HG02981 (cell line): Measurements from ENCODE around the gene RETN.
"Not testable (repeated sequence)": the region's sequence is repeated elsewhere in the genome, so short reads cannot be mapped to it uniquely, and the experiment has no call there.

Experiments used
- ATAC-seq: cut with Tn5 transposase; IDR thresholded peaks from one replicate; pipeline ENCODE4 v1.9.1; 2021; ENCODE audit warnings: mild to moderate bottlenecking, moderate library complexity; ENCODE audit not compliant: unreplicated experiment

Gene RETN

GRCh38 chr19:7637374-7638256, 31.2 kb upstream of the RETN start:
- peak; percentile 7 for ATAC-seq

DNA sequence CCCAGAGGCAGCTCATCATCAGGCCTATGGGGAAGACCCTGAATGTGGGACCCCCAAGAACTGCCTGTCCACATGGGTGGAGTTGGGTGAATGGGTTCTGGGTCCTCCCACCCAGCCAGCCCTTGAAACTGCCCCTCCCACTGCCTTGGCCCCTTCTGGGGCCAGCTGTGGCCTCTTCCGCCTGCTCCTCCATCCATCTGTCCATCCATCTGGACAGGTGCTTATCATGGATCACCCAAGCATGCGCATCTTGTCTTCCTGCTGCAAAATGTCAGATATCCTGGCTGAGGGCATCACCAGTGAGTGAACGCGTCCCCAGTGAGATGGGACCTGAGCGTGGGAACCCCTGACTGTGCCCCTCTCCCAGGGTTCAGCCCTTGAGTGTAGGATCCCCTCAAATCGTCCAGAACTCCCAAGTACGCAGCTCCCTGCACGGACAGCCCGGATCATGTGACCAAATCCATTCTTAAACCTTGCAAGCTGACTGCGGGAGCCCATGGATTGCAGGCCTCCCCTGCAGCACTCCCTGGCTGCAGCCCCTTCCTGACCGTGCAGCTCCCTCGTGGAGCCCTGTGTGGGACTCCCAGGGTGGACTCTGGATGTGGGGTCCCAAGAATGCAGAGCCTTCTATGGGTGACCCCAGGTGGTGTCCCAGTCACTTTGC, 29.9 kb upstream of the RETN start:
- no peak for ATAC-seq

- no peak for ATAC-seq
Measured at GRCh38 chr19:7639863-7640348, 28.9 kb upstream of the RETN start.

- ATAC-seq: no peak
Measured at GRCh38 chr19:7640803-7641202, 28.0 kb upstream of the RETN start.

- no peak for ATAC-seq
Measured at GRCh38 chr19:7641290-7642276, 27.3 kb upstream of the RETN start.

DNA sequence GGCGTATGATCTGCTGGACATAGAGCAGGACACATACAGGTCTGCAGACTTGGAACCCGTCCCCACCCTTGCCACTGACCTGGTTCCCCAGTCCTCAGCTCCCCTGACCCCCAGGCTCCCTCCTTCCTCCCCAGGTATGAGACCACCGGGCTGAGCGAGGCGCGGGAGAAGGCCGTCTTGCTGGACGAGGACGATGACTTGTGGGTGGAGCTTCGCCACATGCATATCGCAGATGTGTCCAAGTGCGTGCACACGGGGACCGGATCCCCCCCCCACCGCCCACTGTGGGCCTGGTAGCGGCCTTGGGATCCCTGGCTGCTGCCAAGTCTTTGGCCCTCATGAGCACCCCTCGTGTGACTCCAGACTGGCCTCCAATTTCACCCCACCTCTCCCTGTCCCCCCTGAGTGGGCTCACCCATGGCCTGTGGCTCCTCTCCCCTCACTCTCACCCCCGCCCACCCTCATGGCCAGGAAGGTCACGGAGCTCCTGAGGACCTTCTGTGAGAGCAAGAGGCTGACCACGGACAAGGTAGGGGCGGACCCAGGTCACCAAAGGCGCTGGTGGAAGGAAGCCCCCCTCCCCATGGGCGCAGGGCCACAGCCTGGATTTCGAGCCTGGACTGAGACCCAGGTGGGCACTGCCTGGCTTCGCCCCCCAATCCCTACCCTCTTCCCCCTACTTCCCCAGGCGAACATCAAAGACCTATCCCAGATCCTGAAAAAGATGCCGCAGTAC, 26.4 kb upstream of the RETN start:
- ATAC-seq: no peak

- ATAC-seq: no peak
Measured at GRCh38 chr19:7643031-7643415, 25.8 kb upstream of the RETN start.

GRCh38 chr19:7643629-7644549, 25.0 kb upstream of the RETN start:
- ATAC-seq: not testable (repeated sequence)

- no peak for ATAC-seq
Measured at GRCh38 chr19:7644550-7644877, 24.3 kb upstream of the RETN start.

DNA sequence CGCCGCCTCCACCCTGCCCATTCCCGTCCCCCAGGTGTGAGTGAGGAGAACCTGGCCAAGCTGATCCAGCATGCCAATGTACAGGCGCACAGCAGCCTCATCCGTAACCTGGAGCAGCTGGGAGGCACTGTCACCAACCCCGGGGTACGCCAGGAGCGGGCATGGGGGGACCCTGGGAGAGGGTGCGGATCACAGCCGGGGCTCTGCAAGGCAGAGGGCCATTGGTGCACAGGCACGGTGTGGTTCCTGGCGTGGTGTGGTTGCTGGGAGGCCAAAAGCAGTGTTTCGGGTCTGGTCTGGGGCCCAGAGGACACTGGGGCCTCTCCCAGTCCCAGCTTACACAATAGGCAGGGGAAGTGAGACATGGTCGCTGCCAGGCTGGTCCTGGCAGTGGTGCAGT, 23.7 kb upstream of the RETN start:
- no peak for ATAC-seq

- no peak for ATAC-seq
Measured at GRCh38 chr19:7645656-7646425, 23.0 kb upstream of the RETN start.

DNA sequence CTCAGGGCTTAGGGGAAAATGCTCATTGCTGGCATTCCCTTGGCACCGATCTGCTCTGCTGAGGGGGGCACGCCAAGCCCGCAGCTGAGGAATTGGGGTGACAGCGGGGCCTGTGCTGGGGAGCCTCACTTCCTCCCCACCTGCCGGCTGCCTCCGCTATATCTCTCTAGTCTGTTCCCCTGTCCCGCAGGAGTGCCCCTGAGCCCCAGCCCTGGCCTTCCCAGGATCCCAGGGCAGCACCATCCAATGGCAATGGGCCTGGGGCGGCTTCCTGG, 22.5 kb upstream of the RETN start:
- ATAC-seq: no peak

- ATAC-seq: no peak
Measured at GRCh38 chr19:7647156-7647555, 21.7 kb upstream of the RETN start.

- no peak for ATAC-seq
Measured at GRCh38 chr19:7648265-7649014, 20.4 kb upstream of the RETN start.

DNA sequence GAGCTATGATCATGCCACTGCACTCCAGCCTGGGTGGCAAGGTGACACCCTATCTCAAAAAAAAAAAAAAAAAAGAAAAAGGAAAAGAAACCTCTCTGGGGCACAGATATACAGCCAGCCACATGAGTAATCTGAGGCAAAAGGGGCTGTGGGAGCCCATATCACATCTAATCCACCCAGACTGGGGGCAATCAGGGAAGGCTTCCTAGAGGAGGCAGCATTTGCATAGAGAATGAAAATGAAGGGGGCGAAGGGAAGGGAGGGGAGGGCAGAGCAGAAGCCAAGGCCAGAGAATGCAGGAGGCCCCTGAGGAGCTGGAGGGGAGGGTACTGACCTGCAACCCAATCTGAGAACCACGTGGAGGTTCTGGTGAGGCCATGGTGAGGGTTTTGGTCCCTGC, 18.7 kb upstream of the RETN start:
- no peak for ATAC-seq

- no peak for ATAC-seq
Measured at GRCh38 chr19:7652061-7652641, 16.7 kb upstream of the RETN start.

GRCh38 chr19:7654401-7654800, 14.4 kb upstream of the RETN start:
- ATAC-seq: no peak

DNA sequence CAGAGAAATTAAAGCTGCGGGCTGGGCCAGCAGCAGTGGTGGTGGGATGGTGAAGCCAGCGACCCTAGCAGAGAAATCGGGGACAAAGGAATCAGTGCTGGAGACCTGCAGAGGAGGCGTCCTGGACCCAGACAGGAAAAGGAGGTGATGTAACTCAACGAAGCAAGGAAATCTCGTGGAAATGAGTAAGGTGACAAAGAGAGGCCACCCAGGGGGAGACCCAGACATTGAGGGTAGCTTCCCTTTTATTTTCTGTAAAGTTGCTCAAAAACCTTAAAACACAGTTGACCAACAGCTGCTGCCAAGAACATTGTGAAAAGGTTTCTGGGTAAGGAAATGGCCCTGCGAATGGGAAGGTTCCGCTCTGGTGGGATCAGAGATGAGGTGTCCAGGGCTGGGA, 13.3 kb upstream of the RETN start:
- no peak for ATAC-seq
